Activated CD4-positive, alpha-beta T cell treated with anti-CD3 and anti-CD28 coated beads, Interleukin-2, amount 50 U/mL, for 4 hours (primary cell): ENCODE results near the gene ULK4.

Source experiments
- DNase-seq, 2 experiments: peaks; one replicate each; pipeline ENCODE4 v3.0.0-alpha.2; 2020

Gene ULK4

GRCh38 chr3:41334426-41334825 lies 627.5 kb downstream of the ULK4 start:
- DNase-seq, result no peak

- no peak for DNase-seq
Measured at GRCh38 chr3:41331041-41331440, 630.9 kb downstream of the ULK4 start.

- DNase-seq, result no peak
Measured at GRCh38 chr3:41330465-41330864, 631.4 kb downstream of the ULK4 start.

DNA sequence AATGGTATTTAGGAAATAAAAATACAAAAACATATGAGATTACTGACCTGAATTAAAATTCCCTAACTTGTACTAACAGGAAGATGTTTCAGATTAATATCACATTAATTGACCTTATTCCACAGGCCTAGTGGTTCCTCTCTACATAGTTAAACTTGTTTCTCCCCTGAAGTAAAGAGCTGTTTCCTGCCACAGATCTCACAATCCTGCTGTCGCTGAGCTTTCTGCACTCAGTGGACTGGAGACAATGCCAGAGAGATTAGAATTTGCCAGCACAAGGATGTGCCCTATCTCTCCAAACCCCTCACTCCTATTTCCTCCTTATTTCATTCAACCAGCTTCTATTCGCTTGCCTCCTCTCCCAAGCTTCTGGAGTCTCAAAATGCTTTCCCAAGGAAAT lies 632.0 kb downstream of the ULK4 start:
- DNase-seq, result no peak

- DNase-seq, result no peak
Measured at GRCh38 chr3:41328926-41329325, 633.0 kb downstream of the ULK4 start.

GRCh38 chr3:41327718-41328117 lies 634.2 kb downstream of the ULK4 start:
- no peak for DNase-seq

DNA sequence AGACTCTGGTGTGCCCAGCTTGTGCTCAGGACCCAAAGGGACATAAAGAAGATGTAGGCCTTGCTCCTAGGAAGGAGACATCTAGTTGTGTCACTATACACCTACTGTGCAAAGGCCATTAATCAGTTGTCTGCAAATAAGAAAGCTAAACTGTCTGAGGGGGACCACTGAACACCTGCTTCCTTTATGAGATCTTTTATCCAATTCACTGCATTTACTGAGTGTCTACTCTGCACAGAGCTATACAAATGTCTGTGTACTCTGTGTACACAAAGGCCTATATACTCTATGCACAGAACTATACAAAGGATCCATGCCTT lies 637.8 kb downstream of the ULK4 start:
- DNase-seq, result no peak

- no peak for DNase-seq
Measured at GRCh38 chr3:41323467-41324155, 638.3 kb downstream of the ULK4 start.

DNA sequence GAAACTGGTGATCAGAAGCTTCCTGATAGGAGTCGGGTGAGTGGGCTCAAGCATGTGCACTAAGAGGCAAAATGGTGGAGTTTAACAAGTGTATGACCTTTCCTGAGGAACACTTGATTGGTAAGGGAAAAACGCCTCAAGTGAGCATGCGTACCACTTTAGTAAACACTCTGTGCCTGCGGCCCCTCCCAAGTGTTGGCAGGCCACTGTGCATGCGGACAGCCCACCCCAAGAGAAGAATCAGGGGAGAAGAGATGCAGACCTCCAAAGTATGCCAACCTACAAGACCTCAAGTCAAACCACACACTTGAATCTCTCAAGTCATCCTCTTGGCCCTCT lies 640.3 kb downstream of the ULK4 start:
- no peak for DNase-seq

DNA sequence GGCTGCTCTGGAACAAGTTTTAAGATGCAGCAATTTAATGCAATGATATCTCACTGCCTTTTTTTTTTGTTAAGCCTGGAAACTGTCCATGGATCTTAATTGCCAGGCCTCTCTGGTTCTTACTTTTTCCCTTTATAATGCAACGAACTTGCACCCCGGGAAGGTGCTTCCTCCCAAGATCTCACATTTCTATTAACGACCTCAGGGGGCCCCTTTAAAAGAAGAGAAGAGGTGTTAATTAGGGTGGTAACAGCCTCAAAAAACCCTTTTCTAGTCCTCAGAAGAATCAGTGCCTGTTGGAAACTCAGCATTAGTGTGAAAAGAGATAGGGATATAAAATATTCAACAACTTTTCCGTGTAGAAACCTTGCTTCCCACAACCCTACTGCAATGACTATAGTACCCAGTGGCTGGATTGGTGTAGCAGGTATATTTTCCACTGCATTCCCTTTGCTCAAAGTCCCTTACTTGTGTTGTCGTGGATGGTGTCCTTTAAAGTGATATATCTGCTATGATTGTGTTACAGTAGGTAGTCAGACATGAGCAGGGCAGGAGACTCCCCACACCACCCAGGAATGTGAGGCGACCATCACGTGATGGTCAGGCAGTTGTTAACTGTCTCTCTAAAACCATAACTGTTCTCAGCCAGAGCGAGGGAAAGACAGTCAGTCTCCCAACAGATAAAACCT lies 640.8 kb downstream of the ULK4 start:
- DNase-seq, result no peak

GRCh38 chr3:41318520-41318919 lies 643.4 kb downstream of the ULK4 start:
- no peak for DNase-seq

- DNase-seq, result no peak
Measured at GRCh38 chr3:41317718-41318117, 644.2 kb downstream of the ULK4 start.

- no peak for DNase-seq
Measured at GRCh38 chr3:41317298-41317697, 644.6 kb downstream of the ULK4 start.

DNA sequence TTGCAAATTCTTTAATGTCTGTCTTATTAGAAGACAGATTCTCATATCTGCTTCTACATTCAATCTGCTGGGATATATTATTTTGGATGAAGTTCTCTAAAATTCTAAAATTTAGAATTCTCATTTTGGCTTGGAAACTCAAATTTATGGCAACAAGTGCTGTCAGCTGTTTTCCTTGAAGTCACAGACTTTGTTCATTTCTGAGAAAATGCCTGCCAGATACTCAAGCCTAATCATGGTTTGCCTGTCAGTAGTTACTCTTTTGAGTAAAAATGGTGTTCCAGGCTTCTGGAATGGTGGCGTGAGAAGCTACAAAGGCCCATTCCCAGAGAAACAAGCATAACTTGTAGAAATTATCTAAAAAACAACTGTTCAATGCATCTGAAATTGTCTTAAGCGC lies 646.8 kb downstream of the ULK4 start:
- no peak for DNase-seq

DNA sequence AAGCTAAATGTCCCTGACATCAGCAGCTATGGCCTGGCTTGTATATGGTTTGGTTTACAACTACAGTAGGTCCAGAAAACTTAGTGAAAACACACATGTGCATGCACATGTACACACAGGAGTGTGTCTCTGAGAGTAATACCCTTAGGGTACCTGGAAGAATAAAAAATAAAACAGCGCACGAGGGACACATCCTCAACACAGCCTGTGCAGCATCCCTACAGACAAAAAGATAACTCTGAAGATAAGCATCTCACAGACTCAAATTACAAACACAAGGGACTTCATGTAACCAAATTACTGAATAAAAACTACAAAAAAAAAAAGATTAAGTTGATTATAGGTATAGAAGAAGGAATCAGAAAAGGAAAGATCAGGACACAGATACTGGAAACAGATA lies 653.8 kb downstream of the ULK4 start:
- no peak for DNase-seq

DNA sequence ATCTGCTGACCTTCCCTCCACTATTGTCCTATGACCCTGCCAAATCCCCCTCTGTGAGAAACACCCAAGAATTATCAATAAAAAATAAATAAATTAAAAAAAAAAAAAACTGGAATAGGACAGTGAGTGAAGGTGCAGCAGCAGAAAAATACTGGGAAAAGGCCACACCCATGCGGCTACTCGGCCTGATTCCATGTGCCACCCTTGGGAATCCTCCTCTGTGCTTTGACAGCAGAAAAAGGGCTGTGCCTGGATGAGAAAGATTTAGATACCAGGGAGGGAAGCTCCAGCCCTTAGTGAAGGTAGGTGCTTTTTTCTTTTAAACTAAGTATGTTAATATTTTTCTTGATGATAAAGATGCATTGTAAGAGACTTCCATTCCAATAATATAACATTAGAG lies 654.8 kb downstream of the ULK4 start:
- no peak for DNase-seq

DNA sequence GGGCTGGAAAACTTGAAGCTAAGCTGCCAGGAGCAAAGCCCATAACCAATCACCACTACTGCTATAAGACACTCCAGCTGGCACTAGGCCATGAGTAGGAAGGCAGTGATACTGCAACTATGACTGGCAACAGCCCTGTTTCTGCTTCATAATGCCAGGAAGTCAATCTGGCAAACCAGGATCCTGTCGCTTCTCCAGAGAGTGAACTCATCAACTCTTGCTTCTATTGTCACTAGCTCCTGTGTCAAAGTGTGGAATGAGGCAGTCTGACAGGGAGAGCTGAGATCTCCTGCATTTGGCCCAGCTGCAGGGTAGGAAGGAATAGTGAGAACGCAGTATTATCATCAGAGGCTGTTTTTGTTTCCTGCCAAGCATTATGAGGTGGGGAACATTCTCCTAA lies 657.3 kb downstream of the ULK4 start:
- DNase-seq, result no peak

GRCh38 chr3:41302295-41302694 lies 659.6 kb downstream of the ULK4 start:
- no peak for DNase-seq

GRCh38 chr3:41301548-41301947 lies 660.4 kb downstream of the ULK4 start:
- DNase-seq, result no peak

GRCh38 chr3:41299036-41299435 lies 662.9 kb downstream of the ULK4 start:
- no peak for DNase-seq

GRCh38 chr3:41297750-41298149 lies 664.2 kb downstream of the ULK4 start:
- no peak for DNase-seq

- DNase-seq, result no peak
Measured at GRCh38 chr3:41296556-41296955, 665.3 kb downstream of the ULK4 start.

DNA sequence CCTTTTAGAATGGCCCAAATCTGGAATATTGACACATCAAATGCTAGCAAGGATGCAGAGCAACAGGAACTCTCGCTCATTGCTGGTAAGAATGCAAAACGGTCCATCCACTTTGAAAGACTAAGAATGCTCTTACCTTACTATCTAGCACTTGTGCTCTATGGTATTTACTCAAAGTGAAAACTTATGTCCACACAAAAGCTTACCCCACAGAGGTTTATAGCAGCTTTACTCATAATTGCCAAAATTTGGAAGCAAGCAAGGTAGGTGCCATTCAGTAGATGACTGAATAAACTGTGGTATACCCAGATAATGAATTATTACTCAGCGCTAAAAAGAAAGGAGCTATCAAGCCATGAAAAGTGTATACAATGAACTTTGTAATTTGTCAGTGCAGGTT lies 666.2 kb downstream of the ULK4 start:
- no peak for DNase-seq

DNA sequence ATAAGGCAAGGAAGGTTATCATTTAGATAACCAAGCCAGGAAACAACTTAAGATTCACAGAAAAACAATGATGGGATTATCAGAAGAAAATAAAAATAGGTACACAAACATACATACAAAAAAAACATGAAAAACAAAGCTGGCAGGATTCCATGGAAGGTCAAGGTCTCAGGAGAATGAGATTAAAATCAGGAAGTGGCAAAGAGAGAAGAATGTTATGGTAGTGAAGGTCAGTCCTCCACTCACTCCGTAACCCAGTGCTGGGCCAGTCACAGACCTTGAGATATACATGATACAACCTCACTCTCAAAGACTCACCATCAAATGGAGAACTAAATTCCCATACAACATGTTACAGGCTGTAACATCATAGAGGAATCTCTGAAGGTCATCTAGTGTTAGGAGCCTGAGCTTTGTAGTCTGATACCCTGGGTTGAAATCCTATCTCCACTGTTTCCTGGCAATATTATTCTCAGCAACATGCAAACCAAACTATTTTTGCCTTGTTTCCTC lies 668.7 kb downstream of the ULK4 start:
- DNase-seq, result no peak

DNA sequence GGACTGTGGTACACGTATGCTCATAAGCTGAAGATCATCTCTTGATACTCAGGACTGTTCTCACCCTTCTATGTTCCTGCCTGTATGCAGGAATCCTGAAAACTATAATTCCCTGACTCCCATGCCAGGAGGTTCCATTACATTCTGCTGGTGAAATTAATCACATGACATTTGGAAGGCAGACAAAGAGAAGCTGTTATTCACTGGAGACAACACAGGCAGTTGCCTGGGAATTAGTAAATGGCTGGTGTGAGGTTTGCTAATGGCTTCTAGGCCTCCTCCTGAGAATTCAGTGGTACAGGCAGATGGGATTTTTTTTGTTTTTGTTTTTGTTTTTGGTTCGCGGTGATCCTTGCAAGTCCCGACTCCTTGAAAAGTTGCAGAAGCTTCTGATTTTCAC lies 671.2 kb downstream of the ULK4 start:
- DNase-seq, result no peak
